SKM-1 treated with dmso at 0.1 percent for 144 hours (cell line): ENCODE measurements around the gene DDX28.
"Not testable (repeated sequence)": the region's sequence is repeated elsewhere in the genome, so short reads cannot be mapped to it uniquely, and the experiment has no call there.

Experiments used
- DNase-seq: peaks from one replicate; lab custom pipeline; 2025; ENCODE audit not compliant: unreplicated experiment; lab: John Stamatoyannopoulos, UW

The DDX28 gene

GRCh38 chr16:68040506-68041288 lies 17.7 kb upstream of the DDX28 start:
- peak; percentile 58 for DNase-seq

GRCh38 chr16:68037841-68038597 lies 15.0 kb upstream of the DDX28 start:
- peak; percentile 10 for DNase-seq

GRCh38 chr16:68035227-68035626 lies 12.2 kb upstream of the DDX28 start:
- DNase-seq: no peak

GRCh38 chr16:68033101-68033500 lies 10.1 kb upstream of the DDX28 start:
- DNase-seq: no peak

GRCh38 chr16:68031951-68032350 lies 8.9 kb upstream of the DDX28 start:
- no peak for DNase-seq

GRCh38 chr16:68030108-68030507 lies 7.1 kb upstream of the DDX28 start:
- DNase-seq: not testable (repeated sequence)

- no peak for DNase-seq
These were observed 6.0 kb upstream of the DDX28 start for GRCh38 chr16:68028996-68029395.

- no peak for DNase-seq
These were observed 729 bp downstream of the DDX28 start for GRCh38 chr16:68022278-68022727.

GRCh38 chr16:68021490-68021889 lies 1.5 kb downstream of the DDX28 start:
- DNase-seq: no peak

GRCh38 chr16:68019167-68019680 lies 3.8 kb downstream of the DDX28 start:
- DNase-seq: no peak

- DNase-seq: no peak
These were observed 7.4 kb downstream of the DDX28 start, which contains the start of gene DPEP2NB for GRCh38 chr16:68015681-68016080. Gene DPEP2NB, minus strand, starts transcription at chr16:68015911. Its CDS starts 141 bp downstream, at chr16:68015770.

GRCh38 chr16:68013440-68013839 lies 9.6 kb downstream of the DDX28 start:
- peak; percentile 69 for DNase-seq

- DNase-seq: not testable (repeated sequence)
These were observed 13.2 kb downstream of the DDX28 start for GRCh38 chr16:68009872-68010271.

GRCh38 chr16:68009157-68009735 lies 13.8 kb downstream of the DDX28 start:
- no peak for DNase-seq

- peak; percentile 96 for DNase-seq
These were observed 17.2 kb downstream of the DDX28 start for GRCh38 chr16:68005786-68006286.

- no peak for DNase-seq
These were observed 17.8 kb downstream of the DDX28 start for GRCh38 chr16:68005211-68005610.

- no peak for DNase-seq
These were observed 20.0 kb downstream of the DDX28 start for GRCh38 chr16:68003031-68003430.

- DNase-seq: no peak
These were observed 22.6 kb downstream of the DDX28 start for GRCh38 chr16:68000450-68000849.

- peak; percentile 65 for DNase-seq
These were observed 23.0 kb downstream of the DDX28 start for GRCh38 chr16:67999985-68000384.

- peak; percentile 74 for DNase-seq
These were observed 24.0 kb downstream of the DDX28 start, which contains the start of gene DPEP2 for GRCh38 chr16:67998779-67999688. Gene DPEP2, minus strand, starts transcription at chr16:67999484. Its CDS starts 6,272 bp downstream, at chr16:67993212.
